ENCODE results near the gene LRCH4. TPM values are rescaled to one million over a fixed set of nuclear protein-coding genes. Genes with fewer than 3 reads are reported as not detected.

Gene LRCH4
- total and polyA plus RNA-seq, 9 of the 15 experiments (the other 6 are each of a cell fraction or from before 2014, with no cell fraction given): 0.06 to 63.3 (median 15.0) TPM

GRCh38 chr7:100538654-100539435 is 47.1 kb downstream of the LRCH4 start, which contains the start of gene AGFG2 (continued):
- TF ChIP-seq, protein P1, sequence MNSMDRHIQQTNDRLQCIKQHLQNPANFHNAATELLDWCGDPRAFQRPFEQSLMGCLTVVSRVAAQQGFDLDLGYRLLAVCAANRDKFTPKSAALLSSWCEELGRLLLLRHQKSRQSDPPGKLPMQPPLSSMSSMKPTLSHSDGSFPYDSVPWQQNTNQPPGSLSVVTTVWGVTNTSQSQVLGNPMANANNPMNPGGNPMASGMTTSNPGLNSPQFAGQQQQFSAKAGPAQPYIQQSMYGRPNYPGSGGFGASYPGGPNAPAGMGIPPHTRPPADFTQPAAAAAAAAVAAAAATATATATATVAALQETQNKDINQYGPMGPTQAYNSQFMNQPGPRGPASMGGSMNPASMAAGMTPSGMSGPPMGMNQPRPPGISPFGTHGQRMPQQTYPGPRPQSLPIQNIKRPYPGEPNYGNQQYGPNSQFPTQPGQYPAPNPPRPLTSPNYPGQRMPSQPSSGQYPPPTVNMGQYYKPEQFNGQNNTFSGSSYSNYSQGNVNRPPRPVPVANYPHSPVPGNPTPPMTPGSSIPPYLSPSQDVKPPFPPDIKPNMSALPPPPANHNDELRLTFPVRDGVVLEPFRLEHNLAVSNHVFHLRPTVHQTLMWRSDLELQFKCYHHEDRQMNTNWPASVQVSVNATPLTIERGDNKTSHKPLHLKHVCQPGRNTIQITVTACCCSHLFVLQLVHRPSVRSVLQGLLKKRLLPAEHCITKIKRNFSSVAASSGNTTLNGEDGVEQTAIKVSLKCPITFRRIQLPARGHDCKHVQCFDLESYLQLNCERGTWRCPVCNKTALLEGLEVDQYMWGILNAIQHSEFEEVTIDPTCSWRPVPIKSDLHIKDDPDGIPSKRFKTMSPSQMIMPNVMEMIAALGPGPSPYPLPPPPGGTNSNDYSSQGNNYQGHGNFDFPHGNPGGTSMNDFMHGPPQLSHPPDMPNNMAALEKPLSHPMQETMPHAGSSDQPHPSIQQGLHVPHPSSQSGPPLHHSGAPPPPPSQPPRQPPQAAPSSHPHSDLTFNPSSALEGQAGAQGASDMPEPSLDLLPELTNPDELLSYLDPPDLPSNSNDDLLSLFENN (IDR thresholded peaks at IDR 0.05; ENCODE audit: low read depth in 2 of 2, low read length in 2 of 2): no peak; a peak in 1 of 4 replicates
- TF ChIP-seq SRSF3 (IDR thresholded peaks at IDR 0.05; ENCODE audit: insufficient read depth, low read length) (no peak), POLR2A (conservative IDR thresholded peaks at IDR 0.05) (peak; percentile 87), ZNF134 (CRISPR knock-in tag; conservative IDR thresholded peaks at IDR 0.05) (0 out of 2 replicates have a peak, but pooled peaks have one; percentile 27), ETV5 (CRISPR knock-in tag; IDR thresholded peaks at IDR 0.05; ENCODE audit: low read depth) (no peak), CUX1 (CRISPR knock-in tag; IDR thresholded peaks at IDR 0.05) (no peak), MED1 (CRISPR knock-in tag; IDR thresholded peaks at IDR 0.05; ENCODE audit: borderline replicate concordance) (no peak), ARID3A (IDR thresholded peaks at IDR 0.05; ENCODE audit: borderline replicate concordance, low read depth, low read length) (no peak), TAF7 (tag; IDR thresholded peaks at IDR 0.05) (no peak; the same call in 1 of the 2 replicates), PTRF (tag; IDR thresholded peaks at IDR 0.05) (no peak), MCM3 (IDR thresholded peaks at IDR 0.05) (no peak), NR4A1 (CRISPR knock-in tag; IDR thresholded peaks at IDR 0.05) (peak; percentile 88; the same call in 1 of the 2 replicates), NR4A1 (tag; IDR thresholded peaks at IDR 0.05) (0 out of 2 replicates have a peak, but pooled peaks have one; percentile 62)
- TF ChIP-seq, protein P2, sequence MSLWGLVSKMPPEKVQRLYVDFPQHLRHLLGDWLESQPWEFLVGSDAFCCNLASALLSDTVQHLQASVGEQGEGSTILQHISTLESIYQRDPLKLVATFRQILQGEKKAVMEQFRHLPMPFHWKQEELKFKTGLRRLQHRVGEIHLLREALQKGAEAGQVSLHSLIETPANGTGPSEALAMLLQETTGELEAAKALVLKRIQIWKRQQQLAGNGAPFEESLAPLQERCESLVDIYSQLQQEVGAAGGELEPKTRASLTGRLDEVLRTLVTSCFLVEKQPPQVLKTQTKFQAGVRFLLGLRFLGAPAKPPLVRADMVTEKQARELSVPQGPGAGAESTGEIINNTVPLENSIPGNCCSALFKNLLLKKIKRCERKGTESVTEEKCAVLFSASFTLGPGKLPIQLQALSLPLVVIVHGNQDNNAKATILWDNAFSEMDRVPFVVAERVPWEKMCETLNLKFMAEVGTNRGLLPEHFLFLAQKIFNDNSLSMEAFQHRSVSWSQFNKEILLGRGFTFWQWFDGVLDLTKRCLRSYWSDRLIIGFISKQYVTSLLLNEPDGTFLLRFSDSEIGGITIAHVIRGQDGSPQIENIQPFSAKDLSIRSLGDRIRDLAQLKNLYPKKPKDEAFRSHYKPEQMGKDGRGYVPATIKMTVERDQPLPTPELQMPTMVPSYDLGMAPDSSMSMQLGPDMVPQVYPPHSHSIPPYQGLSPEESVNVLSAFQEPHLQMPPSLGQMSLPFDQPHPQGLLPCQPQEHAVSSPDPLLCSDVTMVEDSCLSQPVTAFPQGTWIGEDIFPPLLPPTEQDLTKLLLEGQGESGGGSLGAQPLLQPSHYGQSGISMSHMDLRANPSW (CRISPR knock-in tag; IDR thresholded peaks at IDR 0.05): no peak

All from K562 (cell line).